GM21526 (cell line): ENCODE data around the gene TXK.

ENCODE experiments used
- ATAC-seq: cut with Tn5 transposase; IDR thresholded peaks from one replicate; pipeline ENCODE4 v1.9.1; 2021; ENCODE audit warnings: moderate library complexity; ENCODE audit not compliant: unreplicated experiment, low FRiP score

TXK gene

GRCh38 chr4:48065587-48066052 is 68.4 kb downstream of the TXK start:
- ATAC-seq = peak; percentile 58

DNA sequence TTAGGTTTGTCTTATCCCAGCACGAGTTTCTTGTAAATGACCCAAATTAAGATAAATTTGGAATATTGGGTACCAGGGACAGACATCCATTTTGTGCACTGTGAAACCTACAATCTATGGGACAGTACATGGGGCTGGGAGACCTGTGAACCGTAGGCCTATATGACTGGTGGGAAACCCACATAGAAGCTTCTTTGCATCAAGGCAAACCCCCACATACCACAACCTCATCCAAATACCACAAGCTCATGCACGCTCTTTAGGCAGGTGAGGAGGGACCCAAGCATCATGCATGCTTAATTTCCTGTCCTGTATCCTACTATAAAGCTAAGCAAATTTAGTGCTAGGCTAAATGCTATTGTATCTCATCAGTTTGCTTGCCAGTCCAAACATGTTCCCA is 69.7 kb downstream of the TXK start:
- no peak for ATAC-seq

DNA sequence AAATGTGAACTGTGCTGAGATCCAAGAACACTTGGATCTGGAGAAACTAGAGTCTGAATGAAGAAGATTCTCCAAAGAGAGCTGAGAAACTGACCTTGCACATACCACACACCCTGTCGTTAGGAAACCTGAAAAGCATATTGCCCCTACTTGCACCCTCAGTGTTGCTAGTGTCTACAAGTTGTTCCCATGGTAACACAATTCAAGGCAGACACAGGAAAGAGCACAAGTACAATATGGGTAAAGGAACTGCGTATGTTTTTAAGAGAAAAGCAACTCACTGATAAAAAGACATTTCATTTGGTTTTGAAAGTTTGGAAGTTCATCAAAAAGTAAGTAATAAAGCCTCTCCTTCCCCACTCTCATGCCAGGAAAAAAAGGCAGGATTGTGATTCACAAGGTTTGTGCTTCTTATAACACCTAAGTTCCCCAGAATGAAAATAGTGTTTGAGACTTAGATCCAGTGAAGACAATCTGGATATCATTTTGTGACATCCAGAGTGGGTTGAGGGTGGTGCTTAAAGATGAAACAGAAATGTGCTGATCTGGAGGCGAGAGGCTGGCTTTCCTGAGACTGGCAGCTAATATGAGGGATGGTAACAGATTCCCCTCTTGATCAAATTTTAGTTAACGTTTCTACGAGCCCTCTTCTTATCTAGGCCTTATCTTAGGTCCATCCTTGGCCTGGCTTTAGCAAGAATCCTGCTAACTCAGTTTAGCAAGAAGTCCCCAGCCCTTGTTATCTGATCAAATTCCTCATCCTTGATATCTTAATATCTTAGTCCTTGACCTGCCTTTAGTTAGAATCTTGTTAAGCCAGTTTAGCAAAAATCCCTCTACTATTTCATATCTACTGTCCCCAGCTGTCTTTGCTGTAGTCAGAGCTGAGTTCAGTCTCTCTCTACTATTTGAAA is 75.2 kb downstream of the TXK start:
- no peak for ATAC-seq

- no peak for ATAC-seq
Measured at GRCh38 chr4:48051078-48051477, 83.0 kb downstream of the TXK start.

DNA sequence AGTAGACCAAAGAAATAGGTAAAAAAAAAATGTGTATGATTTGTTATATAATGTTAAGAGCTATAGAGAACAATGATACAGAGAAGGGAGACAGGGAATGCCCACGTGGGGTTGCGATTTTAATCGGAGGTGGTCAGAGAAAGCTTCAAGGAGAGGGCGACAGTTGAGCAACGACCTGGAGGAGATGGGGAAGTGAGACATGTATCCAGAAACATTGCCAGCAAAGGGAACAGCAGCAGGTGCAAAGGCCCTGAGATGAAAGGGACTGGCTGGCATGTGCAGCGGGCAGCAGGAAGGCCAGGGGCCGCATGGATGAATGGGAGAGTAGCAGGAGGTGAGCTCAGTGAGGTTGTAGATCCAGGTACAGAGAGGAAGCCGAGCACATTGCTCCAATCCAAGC is 84.6 kb downstream of the TXK start:
- ATAC-seq = no peak

- ATAC-seq = peak; percentile 8
Measured at GRCh38 chr4:48047896-48048295, 86.2 kb downstream of the TXK start.

- peak; percentile 94 for ATAC-seq
Measured at GRCh38 chr4:48047421-48047844, 86.6 kb downstream of the TXK start.

- ATAC-seq = no peak
Measured at GRCh38 chr4:48046059-48046458, 88.0 kb downstream of the TXK start.

- ATAC-seq = no peak
Measured at GRCh38 chr4:48044298-48044697, 89.8 kb downstream of the TXK start.

DNA sequence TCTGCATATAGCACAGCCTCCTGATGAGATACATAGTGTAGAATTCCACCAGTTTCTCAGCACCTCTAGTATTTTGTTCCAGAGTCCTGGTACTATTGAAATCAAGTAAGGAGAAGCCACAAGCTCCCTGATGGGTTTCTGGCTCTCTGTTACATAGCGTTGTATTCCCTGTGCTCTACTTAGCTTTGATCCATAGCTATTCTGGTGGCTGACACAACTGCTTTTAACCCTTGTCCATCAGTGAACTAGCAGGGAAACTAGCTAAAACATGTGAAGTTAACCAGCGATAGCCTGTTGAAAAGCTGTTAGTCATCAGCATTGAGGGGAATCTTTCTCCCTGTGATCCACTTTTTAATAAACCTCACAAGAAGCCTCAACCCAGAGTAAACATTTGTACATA is 90.5 kb downstream of the TXK start:
- no peak for ATAC-seq

DNA sequence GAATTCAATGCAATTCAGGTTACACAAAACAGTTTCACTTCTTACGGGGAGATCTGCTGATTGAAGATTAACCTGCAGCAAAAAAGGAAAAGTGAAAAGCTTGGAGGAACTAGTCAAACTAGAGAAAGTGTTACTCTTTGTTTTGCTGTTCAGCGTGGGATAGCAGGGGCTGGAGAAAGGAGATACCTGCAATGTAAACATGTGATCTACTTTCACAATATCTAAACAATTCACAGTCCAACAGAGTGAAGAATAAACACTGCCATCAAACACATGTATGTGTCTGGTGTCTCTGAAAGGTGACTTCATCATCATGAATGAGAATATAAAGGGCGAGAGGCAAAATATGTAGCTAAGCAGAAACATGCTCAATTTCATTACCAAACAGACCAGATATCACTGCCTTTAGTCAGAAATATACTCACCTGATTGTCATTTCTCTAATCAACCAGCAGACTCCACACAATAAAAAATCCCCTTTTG is 91.0 kb downstream of the TXK start:
- ATAC-seq = no peak

DNA sequence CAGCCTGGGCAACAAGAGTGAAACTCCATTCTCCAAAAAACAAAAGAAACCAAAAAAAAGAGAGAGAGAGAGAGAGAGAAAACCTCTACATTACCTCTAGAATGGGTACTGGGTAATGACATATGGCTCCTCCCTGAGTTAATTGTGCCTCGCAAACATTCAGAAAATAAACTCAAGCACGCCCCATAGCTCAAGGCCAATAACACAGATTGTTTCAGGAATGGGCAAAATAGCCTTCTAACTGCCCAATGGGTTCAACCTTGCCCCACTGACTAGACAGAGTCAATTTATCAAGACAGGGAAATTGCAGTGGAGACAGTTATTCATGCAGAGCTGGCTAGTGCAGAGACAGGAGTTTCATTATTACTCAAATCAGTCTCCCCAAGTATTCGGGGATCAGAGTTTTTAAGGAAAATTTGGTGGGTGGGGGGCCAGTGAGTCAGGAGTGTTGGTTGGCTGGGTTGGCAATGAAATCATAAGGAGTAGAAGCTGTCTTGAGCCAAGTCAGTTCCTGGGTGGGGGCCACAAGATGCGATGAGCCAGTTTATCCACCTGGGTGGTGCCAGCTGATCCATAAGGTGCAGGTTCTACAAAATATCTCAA is 92.4 kb downstream of the TXK start:
- no peak for ATAC-seq

DNA sequence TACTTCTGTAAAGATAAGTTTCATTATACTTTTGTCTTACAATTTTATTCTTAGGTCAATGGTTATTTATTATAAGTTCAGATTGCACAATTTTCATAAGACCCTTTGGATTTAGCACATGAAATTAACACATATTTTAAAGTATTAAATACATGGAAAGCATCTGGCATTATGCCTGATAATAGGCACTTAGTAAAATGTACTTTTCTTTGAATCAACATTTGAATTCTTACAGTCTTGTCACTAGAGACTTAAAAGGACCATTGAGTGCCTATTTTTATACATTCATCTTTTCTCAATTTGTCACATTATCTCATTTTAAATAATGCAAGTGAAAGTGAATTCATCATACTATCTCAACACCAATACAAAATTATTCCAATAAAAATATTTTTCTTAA is 94.5 kb downstream of the TXK start:
- no peak for ATAC-seq

DNA sequence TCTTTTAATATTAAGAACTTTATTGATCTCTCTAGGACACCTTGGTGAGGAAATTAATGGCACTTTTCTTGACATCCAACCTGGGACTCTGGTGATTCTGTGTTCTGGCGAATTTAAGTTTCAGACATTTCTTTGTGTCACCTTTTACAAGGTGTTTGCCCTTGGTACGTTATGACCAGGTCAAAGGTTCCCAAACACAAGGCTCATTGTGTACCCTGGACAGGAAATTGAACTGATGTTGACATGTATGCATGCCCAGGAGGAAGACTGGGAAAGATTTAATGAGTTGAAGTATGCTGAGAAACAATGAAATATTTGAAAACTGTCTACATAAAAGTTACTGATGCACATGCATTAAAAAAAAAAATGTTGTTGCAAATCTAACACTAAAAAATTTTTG is 95.4 kb downstream of the TXK start:
- ATAC-seq = no peak

- no peak for ATAC-seq
Measured at GRCh38 chr4:48037117-48037462, 97.0 kb downstream of the TXK start.

GRCh38 chr4:48035952-48036351 is 98.1 kb downstream of the TXK start:
- ATAC-seq = no peak

DNA sequence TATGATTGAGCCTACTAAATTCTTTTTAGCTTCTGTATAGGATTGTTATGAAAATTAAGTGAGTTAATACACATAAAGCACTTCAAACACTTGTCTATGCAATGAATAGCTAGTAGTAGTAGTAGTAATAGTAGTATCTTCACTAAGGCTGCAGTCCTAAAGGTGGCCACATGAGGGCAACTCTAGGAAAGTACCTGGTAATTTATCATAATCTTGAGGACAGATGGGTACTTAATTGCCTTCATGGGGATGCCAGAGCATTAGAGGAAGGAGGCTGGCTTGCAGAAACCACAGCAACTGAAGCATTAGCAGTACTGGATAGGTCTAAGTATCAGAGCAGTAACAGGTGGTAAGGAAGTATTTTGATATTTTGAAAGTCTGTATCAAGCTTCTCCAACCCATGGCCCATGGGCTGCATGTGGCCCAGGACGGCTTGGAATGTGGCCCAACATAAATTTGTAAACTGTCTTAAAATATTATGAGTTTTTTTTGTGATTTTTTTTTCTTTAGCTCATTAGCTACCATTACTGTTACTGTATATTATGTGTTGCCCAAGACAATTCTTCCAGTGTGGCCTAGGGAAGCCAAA is 100.1 kb downstream of the TXK start:
- no peak for ATAC-seq

- no peak for ATAC-seq
Measured at GRCh38 chr4:48033412-48033811, 100.6 kb downstream of the TXK start.

DNA sequence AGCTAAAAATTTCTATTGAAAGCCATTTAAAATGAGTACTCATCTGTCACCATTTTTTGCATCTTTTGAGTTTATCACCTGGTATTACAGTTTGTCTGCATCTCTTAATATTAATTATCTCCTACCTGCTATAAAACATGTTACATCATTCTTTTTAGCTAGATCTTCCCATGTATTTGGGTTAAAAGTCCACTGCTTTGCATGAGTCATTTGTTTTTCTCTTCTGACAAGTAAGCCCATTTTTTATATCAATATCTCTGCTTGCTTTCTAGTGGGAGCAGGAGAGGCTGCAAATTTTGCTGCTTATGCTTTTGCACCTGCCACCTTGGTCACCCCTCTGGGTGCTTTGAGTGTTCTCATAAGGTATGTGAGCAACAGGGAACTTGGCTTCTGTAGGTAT is 101.3 kb downstream of the TXK start:
- no peak for ATAC-seq

DNA sequence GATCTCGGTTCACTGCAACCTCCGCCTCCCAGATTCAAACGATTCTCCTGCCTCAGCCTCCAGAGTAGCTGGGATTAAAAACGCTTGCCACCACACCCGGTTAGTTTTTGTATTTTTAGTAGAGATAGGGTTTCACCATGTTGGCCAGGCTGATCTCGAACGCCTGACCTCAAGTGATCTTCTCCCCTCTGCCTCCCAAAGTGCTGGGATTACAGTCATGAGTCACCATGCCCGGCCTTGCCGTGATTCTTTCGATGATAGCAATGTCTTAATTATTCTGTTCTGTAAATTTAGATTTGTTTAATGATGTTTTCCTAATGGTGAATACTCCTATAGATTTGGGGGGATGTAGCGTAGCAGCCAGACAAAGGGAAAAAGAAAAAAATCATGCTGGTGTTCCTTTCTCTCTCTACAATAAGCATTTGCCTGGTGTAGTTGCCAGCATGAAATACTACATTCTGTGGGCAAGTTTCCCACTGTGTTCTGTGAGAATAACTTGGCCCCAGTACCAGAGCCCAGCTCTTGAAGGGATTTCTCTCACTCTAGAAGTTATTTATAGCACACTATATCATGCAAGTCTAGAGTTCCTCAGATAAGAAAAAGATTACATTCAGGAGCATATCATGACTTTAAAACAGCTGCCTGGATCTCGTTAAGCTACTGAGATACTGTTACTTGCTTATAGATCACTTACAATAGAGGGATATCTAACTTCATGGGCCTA is 102.1 kb downstream of the TXK start:
- ATAC-seq = no peak

GRCh38 chr4:48030470-48030869 is 103.6 kb downstream of the TXK start:
- ATAC-seq = no peak
